ENCODE data around the gene GTF2I.
"Not testable (repeated sequence)": the region's sequence is repeated elsewhere in the genome, so short reads cannot be mapped to it uniquely, and the experiment has no call there.

The GTF2I gene

DNA sequence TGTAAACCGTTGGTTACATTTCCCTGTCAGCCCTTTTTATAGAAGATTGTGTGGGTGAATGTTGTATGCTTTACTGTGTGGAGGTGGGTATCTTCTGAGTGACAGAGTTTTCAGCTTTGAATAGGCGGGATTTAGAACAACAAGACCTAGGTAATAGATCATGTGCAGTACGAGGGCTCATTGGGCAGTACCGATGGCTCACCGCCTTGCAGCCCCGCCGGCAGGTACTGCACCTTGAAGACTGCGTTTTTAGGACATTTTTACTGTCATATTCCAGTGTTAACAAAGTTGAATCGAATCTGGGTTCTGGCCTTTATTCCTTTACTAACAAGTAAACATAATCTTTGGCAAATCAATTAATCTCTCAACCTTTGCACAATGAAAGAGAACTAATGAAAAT lies 60.4 kb downstream of the GTF2I start:
- DNase-seq (ENCODE audit: low spot score): peak; percentile 39

DNA sequence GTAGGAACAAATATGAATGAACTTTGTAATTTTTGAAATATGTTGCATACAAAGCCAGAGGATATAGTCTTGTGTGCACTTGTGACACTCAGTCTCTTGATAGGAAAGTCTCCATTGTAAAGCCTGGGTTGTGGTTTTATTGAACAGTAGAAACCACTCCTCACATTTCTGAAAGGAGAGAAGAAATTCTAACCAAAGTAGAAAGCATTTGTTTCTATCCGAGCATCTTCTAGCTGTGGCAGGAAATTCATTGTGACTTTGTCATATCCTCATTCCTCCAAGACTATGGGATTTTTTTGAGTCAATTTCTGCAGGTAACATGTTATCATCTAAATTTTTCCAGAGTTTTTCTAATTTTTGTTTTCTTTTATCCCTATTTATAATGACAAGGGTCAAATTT lies 60.8 kb downstream of the GTF2I start:
- DNase-seq (ENCODE audit: low spot score): no peak

DNA sequence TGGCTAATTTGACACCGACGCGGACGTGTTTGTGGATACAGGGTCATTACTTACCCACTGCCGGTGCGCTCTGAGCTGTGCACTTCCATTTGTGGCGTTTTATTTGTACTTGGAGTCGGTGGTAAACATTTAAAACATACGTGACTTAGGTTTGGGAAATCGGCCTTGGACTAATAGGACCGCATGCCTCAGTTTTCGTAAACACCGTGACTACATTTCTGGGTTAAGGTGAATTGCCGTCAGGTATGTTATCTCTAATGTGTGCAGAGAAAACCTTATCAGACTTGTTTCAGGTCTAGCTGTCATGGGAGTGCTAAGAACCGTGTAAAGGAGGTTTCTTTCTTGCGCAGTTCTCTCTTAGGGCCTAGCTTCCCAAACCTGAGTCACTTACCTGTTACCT lies 64.6 kb downstream of the GTF2I start:
- no peak for DNase-seq (ENCODE audit: low spot score)

DNA sequence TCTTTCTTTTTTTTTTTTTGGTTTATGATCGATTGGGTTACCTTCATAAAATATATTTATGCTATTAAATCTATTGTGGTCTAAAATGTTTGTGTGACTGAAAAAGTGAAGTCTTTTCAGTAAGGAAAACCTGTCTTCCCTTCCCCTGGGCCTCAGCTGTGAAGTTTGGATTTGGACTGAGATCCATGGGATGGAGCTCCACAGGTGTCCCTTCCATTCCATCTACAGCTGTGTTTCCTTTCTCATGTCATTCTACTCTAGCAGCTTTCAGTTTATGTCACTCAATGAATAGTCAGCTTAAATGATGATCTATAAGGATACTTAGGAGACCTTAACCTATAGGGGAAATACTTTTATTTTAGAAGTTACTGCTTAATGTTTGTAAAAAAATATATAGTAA lies 68.3 kb downstream of the GTF2I start:
- no peak for DNase-seq (ENCODE audit: low spot score)

DNA sequence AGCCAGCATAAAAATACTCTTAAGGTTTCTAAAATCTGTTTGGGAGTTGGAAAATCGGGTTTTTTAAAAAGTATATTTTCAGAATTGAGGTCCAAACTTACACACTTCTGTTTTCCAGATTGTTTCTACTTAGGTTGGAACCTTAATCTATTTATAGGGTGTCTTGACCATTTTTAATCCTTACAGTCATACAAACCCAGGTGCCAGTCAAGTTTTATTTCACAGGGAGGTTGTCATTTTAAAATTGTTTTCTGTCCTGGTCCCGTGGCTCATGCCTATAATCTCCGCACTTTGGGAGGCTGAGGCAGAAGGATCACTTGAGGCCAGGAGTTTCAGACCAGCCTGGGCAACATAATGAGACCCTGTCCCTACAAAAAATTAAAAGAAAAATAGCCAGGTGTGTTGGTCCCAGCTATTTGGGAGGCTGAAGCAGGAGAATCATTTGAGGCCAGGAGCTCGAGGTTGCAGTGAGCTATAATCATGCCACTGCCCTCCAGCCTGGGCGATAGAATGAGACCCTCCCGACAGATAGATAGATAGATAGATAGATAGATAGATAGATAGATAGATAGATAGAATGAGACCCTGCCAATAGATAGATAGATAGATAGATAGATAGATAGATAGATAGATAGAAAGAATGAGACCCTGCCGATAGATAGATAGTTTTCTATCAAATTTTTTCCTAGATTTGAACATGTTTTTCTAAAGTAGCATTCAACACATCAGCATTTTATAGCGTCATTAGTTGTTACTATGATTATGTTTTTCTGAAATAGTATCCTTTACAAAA lies 69.0 kb downstream of the GTF2I start:
- DNase-seq (ENCODE audit: low spot score): no peak

DNA sequence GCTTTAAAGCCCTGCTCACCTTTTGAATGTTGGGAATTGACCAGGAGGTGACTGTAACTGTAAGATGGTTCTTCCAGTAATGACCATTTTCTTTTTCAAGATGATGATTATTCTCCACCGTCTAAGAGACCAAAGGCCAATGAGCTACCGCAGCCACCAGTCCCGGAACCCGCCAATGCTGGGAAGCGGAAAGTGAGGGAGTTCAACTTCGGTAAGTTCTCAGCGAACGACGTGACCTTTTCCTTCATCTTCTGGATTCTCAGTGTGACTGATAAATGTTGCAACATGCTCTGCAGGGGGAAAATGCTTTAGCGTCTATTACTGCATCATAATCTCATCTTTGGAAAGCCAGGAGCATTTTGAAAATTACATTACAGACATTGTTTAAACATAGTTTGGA lies 71.2 kb downstream of the GTF2I start:
- DNase-seq (ENCODE audit: low spot score): not testable (repeated sequence)

DNA sequence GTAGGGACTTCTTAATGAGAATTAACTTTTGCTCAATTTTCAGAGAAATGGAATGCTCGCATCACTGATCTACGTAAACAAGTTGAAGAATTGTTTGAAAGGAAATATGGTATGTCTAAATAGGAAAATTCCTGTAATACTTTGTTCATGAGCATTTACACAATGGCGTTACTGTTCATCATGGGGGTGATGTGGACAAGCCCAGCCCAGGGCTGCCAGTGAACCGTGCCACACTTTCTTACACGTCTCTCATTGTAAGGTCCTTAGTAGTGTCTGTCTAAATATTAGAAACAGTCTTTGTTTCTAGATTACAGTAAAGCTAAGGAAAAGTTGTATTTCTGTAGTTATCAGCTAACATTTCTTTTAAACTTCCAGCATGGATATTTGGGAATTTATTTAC lies 72.7 kb downstream of the GTF2I start:
- not testable (repeated sequence) for DNase-seq (ENCODE audit: low spot score)

DNA sequence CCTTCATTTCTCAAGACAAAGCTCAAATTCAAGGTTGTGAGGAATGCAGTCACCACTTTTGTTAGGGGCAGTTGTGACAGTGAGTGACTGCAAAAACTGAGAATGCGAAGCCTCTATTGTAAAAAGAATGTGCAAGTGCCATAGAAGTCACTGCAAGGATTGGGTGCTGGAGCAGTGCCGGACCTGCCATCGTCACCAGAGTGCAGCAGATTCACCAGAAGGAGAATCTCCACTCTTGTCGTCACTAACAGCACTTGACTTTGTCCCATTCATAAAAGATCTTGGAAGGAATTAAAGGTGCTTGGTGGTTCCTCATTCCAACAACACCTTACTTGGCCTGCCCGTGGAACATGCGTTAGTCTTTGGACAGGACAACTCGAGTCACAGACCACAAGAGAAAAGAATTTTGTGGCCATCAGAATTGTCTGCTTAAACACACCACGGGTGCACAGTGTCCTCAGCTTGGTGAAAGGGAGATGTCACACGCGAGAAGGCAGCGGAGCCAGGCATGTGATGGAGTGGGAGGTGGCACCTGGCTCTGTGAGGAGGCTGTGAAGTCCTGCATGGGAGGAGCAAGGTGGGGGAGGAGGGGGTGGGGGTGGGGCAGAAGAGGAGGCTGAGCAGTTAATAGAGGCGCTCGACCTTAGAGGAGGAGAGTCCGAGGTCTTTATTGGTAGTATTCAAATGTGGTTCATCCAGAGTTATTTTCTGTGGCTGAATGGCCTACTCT lies 82.6 kb downstream of the GTF2I start:
- DNase-seq (ENCODE audit: low spot score): not testable (repeated sequence)

DNA sequence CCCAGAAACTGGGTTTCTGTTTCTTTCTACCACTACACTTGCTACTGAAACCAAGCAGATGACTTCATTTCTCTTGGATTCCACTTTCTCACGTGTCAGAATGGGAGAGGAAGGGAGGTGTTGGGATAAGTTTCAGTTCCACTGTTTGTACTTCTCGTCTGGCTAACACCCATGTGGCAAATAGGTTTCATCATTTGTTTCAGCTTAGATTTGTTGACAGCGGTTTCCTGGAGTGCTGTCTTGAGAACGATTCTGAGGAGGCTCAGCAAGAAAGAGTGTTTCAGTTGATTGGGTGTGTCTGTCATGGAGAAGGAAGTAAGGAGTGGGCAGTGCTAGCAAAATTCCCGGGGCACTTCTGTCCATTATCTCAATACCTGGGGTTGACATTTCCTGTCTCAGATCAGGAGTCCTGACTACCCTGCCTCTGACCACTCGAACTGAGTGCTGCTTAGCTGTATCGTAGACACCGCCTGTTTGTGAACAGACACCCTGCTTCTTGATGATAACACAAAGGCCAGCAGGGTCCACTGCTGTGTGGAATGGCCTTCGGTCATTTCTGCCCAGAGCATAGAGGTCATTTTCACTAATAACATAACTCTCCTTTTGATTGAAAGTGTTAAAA lies 86.5 kb downstream of the GTF2I start:
- not testable (repeated sequence) for DNase-seq (ENCODE audit: low spot score)

DNA sequence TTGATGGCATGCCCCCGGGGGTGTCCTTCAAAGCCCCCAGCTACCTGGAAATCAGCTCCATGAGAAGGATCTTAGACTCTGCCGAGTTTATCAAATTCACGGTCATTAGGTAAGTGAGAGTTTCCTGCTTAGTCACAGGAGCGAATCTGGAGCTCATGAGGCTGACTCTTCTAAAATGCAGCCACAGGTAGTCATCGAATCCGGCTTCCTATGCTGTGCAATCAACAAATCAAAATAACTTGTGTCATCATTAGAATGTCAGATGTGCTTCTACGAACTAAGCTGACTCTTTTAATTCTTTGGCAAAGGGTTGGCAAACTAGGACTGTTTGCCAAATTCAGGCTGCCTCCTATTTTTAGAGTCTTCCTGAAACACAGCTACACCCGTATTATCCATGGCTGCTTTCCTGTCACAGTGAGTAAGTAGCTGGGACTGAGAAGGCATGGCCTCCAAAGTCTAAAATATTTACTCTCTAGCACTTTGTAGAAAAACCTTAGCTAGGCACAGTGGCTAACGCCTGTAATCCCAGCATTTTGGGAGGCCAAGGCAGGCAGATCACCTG lies 96.5 kb downstream of the GTF2I start:
- not testable (repeated sequence) for DNase-seq (ENCODE audit: low spot score)

DNA sequence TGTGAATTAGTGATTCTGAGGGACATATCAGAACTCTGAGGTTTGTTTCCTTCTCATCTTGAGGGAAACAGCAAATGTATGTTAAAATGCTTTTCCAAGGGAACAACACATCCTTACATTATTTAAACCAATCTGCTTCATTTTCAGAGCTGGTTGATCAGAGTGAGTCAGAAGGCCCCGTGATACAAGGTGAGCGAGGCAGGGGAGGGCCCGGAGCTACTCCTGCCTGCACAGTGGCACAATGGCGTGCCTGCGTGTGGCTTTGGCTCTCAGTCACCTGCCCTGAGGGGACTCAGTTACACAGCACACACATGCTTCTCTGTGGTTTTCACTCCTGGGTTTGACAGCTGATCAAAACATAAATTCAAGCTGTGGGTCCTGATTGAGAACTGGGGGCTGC lies 99.2 kb downstream of the GTF2I start:
- DNase-seq (ENCODE audit: low spot score): not testable (repeated sequence)

DNA sequence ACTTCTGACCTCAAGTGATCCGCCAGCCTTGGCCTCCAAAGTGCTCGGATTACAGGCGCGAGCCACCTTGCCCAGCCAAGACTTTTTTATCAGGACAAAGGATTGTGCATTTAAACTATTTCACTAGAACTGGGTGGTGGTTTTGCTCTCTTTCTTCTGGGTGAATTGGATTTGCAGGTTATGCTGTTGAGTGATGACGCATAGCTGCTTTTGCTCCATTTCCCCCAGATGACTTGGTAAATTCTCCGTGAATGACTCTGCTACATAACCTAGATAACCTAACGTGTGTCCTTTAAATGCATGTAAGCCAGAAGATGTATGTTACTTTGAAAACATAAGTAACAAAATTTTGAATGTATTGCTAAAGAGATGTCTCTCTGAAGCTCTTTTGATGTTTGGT lies 100.8 kb downstream of the GTF2I start:
- not testable (repeated sequence) for DNase-seq (ENCODE audit: low spot score)

DNA sequence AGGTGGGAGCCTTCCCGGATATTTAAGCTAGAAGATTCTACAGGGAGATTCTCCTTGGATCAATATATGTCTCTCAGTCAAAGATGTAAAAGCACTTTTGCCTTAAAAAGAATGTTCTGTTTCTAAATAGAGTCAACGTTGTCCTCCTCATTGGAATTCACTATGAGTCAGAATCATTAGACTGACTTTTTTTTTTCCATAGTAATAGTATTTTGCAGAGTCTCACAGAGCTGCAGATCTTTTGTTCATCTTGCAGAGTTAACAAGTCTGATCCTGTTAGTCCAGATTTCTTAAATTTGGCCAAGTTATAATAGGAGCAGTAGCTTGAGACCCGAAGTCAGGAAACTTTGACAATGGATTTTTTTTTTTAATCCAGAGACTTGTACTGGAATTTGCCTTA lies 101.5 kb downstream of the GTF2I start:
- not testable (repeated sequence) for DNase-seq (ENCODE audit: low spot score)

DNA sequence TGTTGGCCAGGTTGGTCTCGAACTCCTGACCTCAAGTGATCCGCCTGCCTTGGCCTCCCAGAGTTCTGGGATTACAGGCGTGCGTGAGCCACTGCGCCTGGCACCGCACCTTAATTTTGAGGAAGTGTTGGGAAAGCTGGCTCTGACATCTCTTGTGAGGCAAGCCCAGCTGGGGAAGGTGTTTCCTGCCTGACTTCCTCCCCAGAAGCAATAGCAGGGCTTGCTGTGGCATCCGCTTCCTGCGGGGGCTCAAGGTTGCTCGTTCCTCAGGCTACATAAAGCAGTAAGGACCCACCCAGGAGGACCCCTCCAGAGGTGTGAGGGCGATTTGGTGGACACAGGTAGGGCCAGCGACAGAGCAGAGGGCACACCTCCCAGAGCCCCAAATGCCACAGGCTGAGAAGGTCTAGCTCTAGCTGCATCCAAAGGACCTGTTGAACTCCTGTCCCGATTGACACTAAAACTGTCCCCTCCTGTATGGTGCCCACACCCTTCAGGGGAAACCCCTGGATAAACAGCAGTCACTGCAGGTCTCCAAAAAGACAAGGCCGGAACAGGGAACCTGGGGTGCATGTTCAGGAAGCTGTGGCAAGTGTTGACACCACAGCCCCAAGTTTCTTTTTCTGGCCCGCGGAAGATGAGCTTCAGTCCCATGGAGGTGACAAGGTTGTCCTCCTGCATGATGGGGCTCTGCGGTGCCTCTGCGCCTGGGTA lies 107.8 kb downstream of the GTF2I start:
- DNase-seq (ENCODE audit: low spot score): not testable (repeated sequence)

DNA sequence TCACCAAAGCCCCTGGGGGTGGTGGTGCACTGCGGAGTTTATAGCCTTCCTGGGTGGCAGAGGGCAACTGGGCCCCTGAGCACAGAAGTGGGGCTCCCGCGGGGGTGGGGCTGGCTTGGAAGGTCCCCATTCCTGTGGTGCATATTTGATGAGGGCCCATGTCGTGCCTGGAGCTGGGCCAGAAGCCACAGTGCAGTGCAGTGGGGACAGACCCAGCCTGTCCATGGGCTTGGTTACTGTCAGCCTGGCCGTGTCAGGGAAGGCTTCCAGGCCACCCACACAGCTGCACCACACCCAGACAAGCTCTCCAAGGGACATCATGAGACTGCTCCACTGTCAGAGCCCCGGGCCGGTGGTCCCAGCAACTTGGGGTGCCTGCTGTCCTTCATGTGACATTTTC lies 109.0 kb downstream of the GTF2I start:
- not testable (repeated sequence) for DNase-seq (ENCODE audit: low spot score)

DNA sequence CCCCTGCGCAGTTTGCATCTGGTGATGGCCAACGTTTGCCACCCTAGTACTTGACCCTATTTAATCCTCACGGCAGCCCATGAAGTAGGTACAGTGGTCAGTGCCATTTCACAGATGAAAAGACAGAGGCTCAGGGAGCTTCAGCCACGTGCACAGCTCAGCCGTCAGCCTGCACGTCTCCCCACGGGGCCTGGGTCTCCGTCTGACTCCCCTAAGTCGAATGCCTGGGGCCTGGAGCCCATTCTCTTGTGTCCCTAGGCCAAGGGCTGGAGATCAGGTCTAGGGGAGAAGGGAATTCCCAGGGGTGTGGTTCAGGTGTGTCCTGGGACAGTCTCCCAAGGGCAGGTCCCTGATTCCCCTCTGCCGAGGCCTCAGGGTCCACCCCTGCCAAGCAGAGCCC lies 109.5 kb downstream of the GTF2I start:
- not testable (repeated sequence) for DNase-seq (ENCODE audit: low spot score)

DNA sequence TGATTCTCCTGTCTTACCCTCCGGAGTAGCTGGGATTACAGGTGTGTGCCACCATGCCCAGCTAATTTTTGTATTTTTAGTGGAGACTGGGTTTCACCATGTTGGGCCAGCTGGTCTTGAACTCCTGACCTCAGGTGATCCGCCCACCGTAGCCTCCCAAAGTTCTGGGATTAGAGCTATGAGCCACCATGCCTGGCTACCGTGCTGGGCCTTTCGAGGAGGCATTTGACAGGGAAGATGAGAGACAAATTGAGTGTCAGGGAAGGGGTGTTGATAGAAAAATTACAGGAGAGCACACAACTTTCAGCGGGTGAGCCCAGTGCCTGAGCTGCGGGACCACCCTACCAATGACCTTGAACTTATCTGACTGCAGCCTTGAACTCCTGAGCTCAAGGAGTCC lies 112.5 kb downstream of the GTF2I start:
- DNase-seq (ENCODE audit: low spot score): not testable (repeated sequence)

DNA sequence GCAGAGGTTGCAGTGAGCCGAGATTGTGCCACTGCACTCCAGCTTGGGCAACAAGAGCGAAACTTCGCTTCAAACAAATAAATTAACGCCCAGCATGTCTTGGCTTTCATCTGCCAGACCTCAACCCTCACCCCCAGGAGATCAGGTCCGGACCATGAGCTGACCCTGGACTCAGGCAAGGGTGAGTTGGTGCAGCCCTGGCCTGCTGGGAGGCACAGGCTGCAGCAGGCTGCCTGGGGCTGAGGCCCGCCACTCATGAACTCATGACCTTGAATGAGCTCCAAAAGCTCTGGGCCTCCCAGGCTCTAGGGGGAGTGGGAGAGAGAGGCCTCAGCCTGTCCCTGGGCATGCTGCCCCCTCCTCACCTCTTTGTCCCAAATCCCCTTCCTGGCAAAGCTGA lies 114.6 kb downstream of the GTF2I start:
- not testable (repeated sequence) for DNase-seq (ENCODE audit: low spot score)

DNA sequence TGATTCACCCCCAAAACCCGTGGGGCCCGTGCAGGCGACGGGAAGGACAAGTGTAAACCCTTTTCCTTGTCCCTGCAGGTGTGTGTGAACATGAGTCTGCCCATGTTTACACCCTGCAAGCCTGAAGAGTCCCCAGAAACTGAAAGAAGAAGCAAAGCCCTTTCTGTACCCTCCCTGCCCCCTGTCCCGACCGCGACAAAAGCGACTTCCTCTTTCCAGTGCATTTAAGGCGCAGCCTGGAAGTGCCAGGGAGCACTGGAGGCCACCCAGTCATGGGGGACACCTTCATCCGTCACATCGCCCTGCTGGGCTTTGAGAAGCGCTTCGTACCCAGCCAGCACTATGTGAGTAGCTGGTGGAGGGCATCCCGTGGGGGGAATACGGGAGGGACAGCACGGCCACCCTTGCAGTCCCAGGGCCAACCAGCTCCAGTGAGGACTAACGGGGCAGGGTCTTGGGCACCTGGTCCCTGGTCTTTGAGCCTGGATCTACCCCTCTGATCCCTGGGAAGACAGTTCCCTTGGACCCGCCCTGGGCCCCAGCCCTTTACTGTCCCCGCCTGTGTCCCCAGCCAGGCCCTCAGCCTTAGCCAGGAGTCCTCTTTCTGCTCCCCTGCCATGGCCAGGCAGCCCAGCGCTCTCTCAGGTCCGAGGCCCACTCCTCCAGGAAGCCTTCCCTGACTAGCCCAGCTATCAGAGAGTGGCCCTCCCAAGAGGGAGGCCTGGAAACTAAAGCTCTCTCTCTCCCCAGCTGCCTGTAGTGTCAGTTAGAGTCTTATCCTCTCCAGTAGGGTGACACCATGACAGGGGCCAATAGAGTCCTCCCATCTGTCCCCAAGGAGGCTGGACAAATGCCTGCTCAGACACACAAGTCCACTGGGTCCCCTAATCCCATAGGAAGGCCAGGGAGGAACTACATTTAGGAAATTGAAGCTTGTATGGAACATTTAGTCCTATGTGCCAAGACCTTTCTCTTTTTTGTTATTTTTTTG lies 116.5 kb downstream of the GTF2I start, which contains the start of gene NCF1:
NCF1 (plus strand) TSS at position 252 of the 991 bp plus-strand sequence; CDS start at position 273, 21 bp downstream.
- not testable (repeated sequence) for DNase-seq (ENCODE audit: low spot score)

DNA sequence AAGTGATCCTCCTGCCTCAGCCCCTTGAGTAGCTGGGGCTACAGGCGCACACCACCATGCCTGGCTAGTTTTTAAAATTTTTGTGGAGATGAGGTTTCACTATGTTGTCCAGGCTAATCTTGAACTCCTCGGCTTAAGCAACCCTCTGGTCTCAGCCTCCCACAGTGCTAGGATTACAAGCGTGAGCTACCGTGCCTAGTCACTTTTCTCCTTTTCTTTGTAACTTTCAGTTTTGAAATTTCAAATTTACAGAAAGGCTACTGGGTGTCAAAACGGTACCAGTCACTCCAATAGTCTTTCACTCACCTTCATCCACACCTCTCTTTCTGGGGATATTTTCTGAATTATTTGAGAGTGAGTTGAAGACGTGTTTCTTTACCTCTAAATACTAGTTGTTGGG lies 117.6 kb downstream of the GTF2I start:
- DNase-seq (ENCODE audit: low spot score): not testable (repeated sequence)
